T-helper 2 cell treated with Interferon-gamma antibody and Interleukin-4, amounts not matched to agents 5 μg/mL and 100 μg/mL, for 36 hours (primary cell): ENCODE data around the gene MTA3.
"Not testable (repeated sequence)": the region's sequence is repeated elsewhere in the genome, so short reads cannot be mapped to it uniquely, and the experiment has no call there.

Source experiments
- DNase-seq: peaks from one replicate; pipeline ENCODE4 v3.0.0; 2021; ENCODE audit warnings: low spot score
- H3K27ac Mint-ChIP-seq: one replicate; pipeline ENCODE4 v1.8.0; 2021; ENCODE audit warnings: mild to moderate bottlenecking, mixed read lengths
- H3K27me3 Mint-ChIP-seq: one replicate; pipeline ENCODE4 v1.8.0; 2021; ENCODE audit warnings: low read depth, mixed read lengths
- H3K36me3 Mint-ChIP-seq: one replicate; pipeline ENCODE4 v1.8.0; 2021; ENCODE audit warnings: low read depth, mixed read lengths
- H3K4me1 Mint-ChIP-seq: one replicate; pipeline ENCODE4 v1.8.0; 2021; ENCODE audit warnings: low read depth, mixed read lengths
- H3K4me3 Mint-ChIP-seq: one replicate; pipeline ENCODE4 v1.8.0; 2022; ENCODE audit warnings: mild to moderate bottlenecking, moderate library complexity, mixed read lengths
- H3K9me3 Mint-ChIP-seq: one replicate; pipeline ENCODE4 v1.8.0; 2021; ENCODE audit warnings: mixed read lengths

MTA3 gene

GRCh38 chr2:42606166-42606565, 37.7 kb downstream of the MTA3 start:
- H3K27me3 Mint-ChIP-seq, DNase-seq, H3K4me3 Mint-ChIP-seq, H3K9me3 Mint-ChIP-seq, H3K4me1 Mint-ChIP-seq, H3K36me3 Mint-ChIP-seq, H3K27ac Mint-ChIP-seq: not testable (repeated sequence)

- no peak for DNase-seq
- H3K36me3 Mint-ChIP-seq = peaks cover 14% of the 10 kb centered on the region
- H3K4me1 Mint-ChIP-seq = peaks cover 2% of the 10 kb centered on the region
- H3K27ac Mint-ChIP-seq = no peak overlapping the region
- H3K9me3 Mint-ChIP-seq = no peaks in the 10 kb centered on the region
- no peaks in the 10 kb centered on the region for H3K27me3 Mint-ChIP-seq
- no peak overlapping the region for H3K4me3 Mint-ChIP-seq
These were observed 38.7 kb downstream of the MTA3 start for GRCh38 chr2:42607101-42607637.

GRCh38 chr2:42613281-42614064, 45.0 kb downstream of the MTA3 start:
- Mint-ChIP-seq H3K4me3 (no peak overlapping the region), H3K27ac (no peak overlapping the region), H3K36me3 (peaks cover 16% of the 10 kb centered on the region), H3K27me3 (no peaks in the 10 kb centered on the region), H3K4me1 (peaks cover 4% of the 10 kb centered on the region), H3K9me3 (no peaks in the 10 kb centered on the region)
- no peak for DNase-seq

GRCh38 chr2:42614838-42615237, 46.4 kb downstream of the MTA3 start:
- Mint-ChIP-seq H3K4me1 (peaks cover 11% of the 10 kb centered on the region), H3K27ac (no peak overlapping the region), H3K9me3 (no peaks in the 10 kb centered on the region), H3K27me3 (no peaks in the 10 kb centered on the region), H3K4me3 (no peak overlapping the region), H3K36me3 (peaks cover 16% of the 10 kb centered on the region)
- DNase-seq = no peak

- Mint-ChIP-seq H3K4me3 (no peak overlapping the region), H3K27me3 (no peaks in the 10 kb centered on the region), H3K4me1 (peaks cover 9% of the 10 kb centered on the region), H3K27ac (no peak overlapping the region), H3K9me3 (no peaks in the 10 kb centered on the region), H3K36me3 (peaks cover 6% of the 10 kb centered on the region)
- DNase-seq = no peak
These were observed 49.7 kb downstream of the MTA3 start for GRCh38 chr2:42618116-42618515.

- H3K36me3 Mint-ChIP-seq = peaks cover 4% of the 10 kb centered on the region
- H3K4me1 Mint-ChIP-seq = peaks cover 9% of the 10 kb centered on the region
- H3K27ac Mint-ChIP-seq = peak overlapping the region; percentile 22
- H3K27me3 Mint-ChIP-seq = no peaks in the 10 kb centered on the region
- DNase-seq = peak; percentile 8
- no peak overlapping the region for H3K4me3 Mint-ChIP-seq
- no peaks in the 10 kb centered on the region for H3K9me3 Mint-ChIP-seq
These were observed 50.5 kb downstream of the MTA3 start for GRCh38 chr2:42618972-42619371.

- H3K27ac Mint-ChIP-seq, H3K9me3 Mint-ChIP-seq, H3K4me3 Mint-ChIP-seq, H3K4me1 Mint-ChIP-seq, H3K36me3 Mint-ChIP-seq, DNase-seq, H3K27me3 Mint-ChIP-seq: not testable (repeated sequence)
These were observed 53.2 kb downstream of the MTA3 start for GRCh38 chr2:42621626-42622025.

GRCh38 chr2:42622943-42623676, 54.7 kb downstream of the MTA3 start:
- no peak overlapping the region for H3K4me3 Mint-ChIP-seq
- H3K27ac Mint-ChIP-seq = no peak overlapping the region

GRCh38 chr2:42624047-42624446, 55.6 kb downstream of the MTA3 start:
- Mint-ChIP-seq H3K27ac (no peak overlapping the region), H3K4me3 (no peak overlapping the region), H3K36me3 (peaks cover 2% of the 10 kb centered on the region), H3K9me3 (no peaks in the 10 kb centered on the region), H3K4me1 (peaks cover 2% of the 10 kb centered on the region), H3K27me3 (no peaks in the 10 kb centered on the region)
- no peak for DNase-seq

More at GRCh38 chr2:42622943-42623676, 54.7 kb downstream of the MTA3 start:
- no peak for DNase-seq
- Mint-ChIP-seq H3K36me3 (peaks cover 4% of the 10 kb centered on the region), H3K4me1 (peaks cover 7% of the 10 kb centered on the region), H3K27me3 (no peaks in the 10 kb centered on the region), H3K9me3 (no peaks in the 10 kb centered on the region)

- not testable (repeated sequence) for H3K27ac Mint-ChIP-seq, H3K36me3 Mint-ChIP-seq, H3K4me1 Mint-ChIP-seq, H3K9me3 Mint-ChIP-seq, H3K4me3 Mint-ChIP-seq, DNase-seq, H3K27me3 Mint-ChIP-seq
These were observed 59.6 kb downstream of the MTA3 start for GRCh38 chr2:42628024-42628423.

- Mint-ChIP-seq H3K9me3 (no peaks in the 10 kb centered on the region), H3K4me3 (no peak overlapping the region), H3K27me3 (no peaks in the 10 kb centered on the region), H3K36me3 (no peaks in the 10 kb centered on the region), H3K27ac (no peak overlapping the region), H3K4me1 (peaks cover 7% of the 10 kb centered on the region)
- DNase-seq = no peak
These were observed 68.5 kb downstream of the MTA3 start for GRCh38 chr2:42636934-42637333.

- H3K9me3 Mint-ChIP-seq = no peaks in the 10 kb centered on the region
- no peak for DNase-seq
- peaks cover 7% of the 10 kb centered on the region for H3K4me1 Mint-ChIP-seq
- H3K4me3 Mint-ChIP-seq = no peak overlapping the region
- no peaks in the 10 kb centered on the region for H3K27me3 Mint-ChIP-seq
- peaks cover 2% of the 10 kb centered on the region for H3K36me3 Mint-ChIP-seq
- no peak overlapping the region for H3K27ac Mint-ChIP-seq
These were observed 69.8 kb downstream of the MTA3 start for GRCh38 chr2:42638080-42638784.

- H3K27ac Mint-ChIP-seq = no peak overlapping the region
- H3K4me3 Mint-ChIP-seq = peak overlapping the region; percentile 38
- DNase-seq = no peak
- no peaks in the 10 kb centered on the region for H3K27me3 Mint-ChIP-seq
- H3K9me3 Mint-ChIP-seq = no peaks in the 10 kb centered on the region
- H3K4me1 Mint-ChIP-seq = peaks cover 7% of the 10 kb centered on the region
- H3K36me3 Mint-ChIP-seq = peaks cover 2% of the 10 kb centered on the region
These were observed 71.1 kb downstream of the MTA3 start for GRCh38 chr2:42639340-42640077.
